IMR-90 (cell line): ENCODE results near the gene ANHX. TPM values are rescaled to one million over a fixed set of nuclear protein-coding genes. Genes with fewer than 3 reads are reported as not detected.

ENCODE experiments used
- ATAC-seq: fragments of 200-7000 bp; cut with Tn5 transposase; 2 replicates; pipeline ENCODE4 v1.9.1; 2020; ENCODE audit warnings: low read depth, mild to moderate bottlenecking, moderate library complexity
- BruUV-seq: library from RNA; stranded (reverse); fragments of 400-500 nt; replicated peaks from 2 replicates; lab custom pipeline; 2021; lab: Mats Ljungman, UMichigan
- CTCF ChIA-PET: fragments of 300-600 bp; formaldehyde crosslinking; extraction: SDS; loops from one replicate; lab custom pipeline; 2021; ENCODE audit warnings: antibody characterized with exemption; lab: Yijun Ruan, JAX
- POLR2A ChIA-PET: fragments of 300-600 bp; sonication (Branson Sonifier 250); formaldehyde crosslinking; loops from one replicate; lab custom pipeline; 2022; ENCODE audit warnings: antibody characterized with exemption; ENCODE audit not compliant: unreplicated experiment; lab: Charles Lee
- DNase-seq: peaks from one replicate; pipeline ENCODE4 v3.0.0; 2013
- H2AFZ ChIP-seq: replicated peaks from 2 replicates; pipeline ENCODE3; 2013; ENCODE audit warnings: low read length, mild to moderate bottlenecking; ENCODE audit not compliant: poor library complexity
- H2AK5ac ChIP-seq: 2 replicates; pipeline ENCODE4 v1.6.1; 2013; ENCODE audit warnings: low read depth, low read length, inconsistent platforms
- H2AK9ac ChIP-seq: replicated peaks from 2 replicates; pipeline ENCODE3; 2013; ENCODE audit warnings: mild to moderate bottlenecking, low read depth, low read length, moderate library complexity; ENCODE audit not compliant: poor library complexity
- H2BK120ac ChIP-seq: 2 replicates; pipeline ENCODE4 v1.6.1; 2013; ENCODE audit warnings: low read depth, low read length, inconsistent platforms
- H2BK15ac ChIP-seq: 3 replicates; pipeline ENCODE4 v1.6.1; 2013; ENCODE audit warnings: low read depth, low read length, inconsistent platforms
- H2BK20ac ChIP-seq: 2 replicates; pipeline ENCODE4 v1.6.1; 2013; ENCODE audit warnings: low read depth, mild to moderate bottlenecking, inconsistent platforms, low read length, moderate library complexity
- H2BK5ac ChIP-seq: 2 replicates; pipeline ENCODE4 v1.6.1; 2013; ENCODE audit warnings: mild to moderate bottlenecking, low read depth, low read length, inconsistent platforms; ENCODE audit not compliant: poor library complexity, severe bottlenecking
- H3K14ac ChIP-seq: replicated peaks from 2 replicates; pipeline ENCODE4 v1.6.1; 2013; ENCODE audit warnings: low read depth, low read length, inconsistent platforms
- H3K18ac ChIP-seq: 2 replicates; pipeline ENCODE4 v1.6.1; 2013; ENCODE audit warnings: low read depth, low read length, control low read depth
- H3K23ac ChIP-seq: 2 replicates; pipeline ENCODE4 v1.6.1; 2013; ENCODE audit warnings: low read depth, low read length, inconsistent platforms
- H3K27ac ChIP-seq: 2 replicates; pipeline ENCODE4 v1.5.1; 2013; ENCODE audit warnings: mild to moderate bottlenecking, control low read depth, low read length; ENCODE audit not compliant: insufficient read depth
- H3K27me3 ChIP-seq: 2 replicates; pipeline ENCODE4 v1.6.1; 2013; ENCODE audit warnings: low read length; ENCODE audit not compliant: control insufficient read depth, insufficient read depth
- H3K36me3 ChIP-seq: 2 replicates; pipeline ENCODE4 v1.6.1; 2013; ENCODE audit warnings: low read length, mixed read lengths; ENCODE audit not compliant: control insufficient read depth, insufficient read depth
- H3K4ac ChIP-seq: 2 replicates; pipeline ENCODE4 v1.6.1; 2013; ENCODE audit warnings: low read depth, low read length, inconsistent platforms
- H3K4me1 ChIP-seq: 2 replicates; pipeline ENCODE4 v1.6.1; 2013; ENCODE audit warnings: low read length, mixed read lengths; ENCODE audit not compliant: control insufficient read depth, insufficient read depth
- H3K4me2 ChIP-seq: 2 replicates; pipeline ENCODE4 v1.6.1; 2013; ENCODE audit warnings: low read depth, mild to moderate bottlenecking, control low read depth, low read length, moderate library complexity
- H3K4me3 ChIP-seq: 2 replicates; pipeline ENCODE4 v1.5.1; 2013; ENCODE audit warnings: low read depth, mild to moderate bottlenecking, control low read depth, low read length, moderate library complexity; ENCODE audit not compliant: insufficient read depth
- H3K56ac ChIP-seq: 2 replicates; pipeline ENCODE4 v1.6.1; 2013; ENCODE audit warnings: low read length, inconsistent platforms; ENCODE audit not compliant: insufficient read depth; ENCODE audit errors: extremely low read depth
- H3K79me1 ChIP-seq, 2 experiments: 2 replicates each; pipeline ENCODE4 v1.6.1; 2013; ENCODE audit warnings: low read length in 2 of 2, inconsistent platforms in 1 of 2, low read depth in 1 of 2
- H3K9ac ChIP-seq: 2 replicates; pipeline ENCODE4 v1.6.1; 2013; ENCODE audit warnings: low read depth, low read length, control low read depth
- H3K9me1 ChIP-seq: 2 replicates; pipeline ENCODE4 v1.6.1; 2013; ENCODE audit warnings: low read length, inconsistent platforms; ENCODE audit not compliant: insufficient read depth
- H3K9me3 ChIP-seq: 2 replicates; pipeline ENCODE4 v1.6.1; 2013; ENCODE audit warnings: low read length; ENCODE audit not compliant: control insufficient read depth, insufficient read depth
- H4K20me1 ChIP-seq: 2 replicates; pipeline ENCODE4 v1.6.1; 2013; ENCODE audit warnings: low read length, inconsistent platforms; ENCODE audit not compliant: insufficient read depth
- H4K5ac ChIP-seq: 2 replicates; pipeline ENCODE4 v1.6.1; 2013; ENCODE audit warnings: mild to moderate bottlenecking, low read depth, low read length, control low read depth
- H4K8ac ChIP-seq, 2 experiments: 2 replicates each; pipeline ENCODE4 v1.6.1; 2013; ENCODE audit warnings: low read depth in 2 of 2, low read length in 2 of 2, control low read depth in 1 of 2, inconsistent platforms in 1 of 2
- H4K91ac ChIP-seq: 2 replicates; pipeline ENCODE4 v1.6.1; 2013; ENCODE audit warnings: low read depth, low read length, inconsistent platforms; ENCODE audit not compliant: insufficient read depth
- BHLHE40 ChIP-seq: fragments of 150-350 bp; IDR thresholded peaks from 2 replicates; pipeline ENCODE4 v1.6.1; 2016; ENCODE audit warnings: mild to moderate bottlenecking, low read depth, low read length
- CEBPB ChIP-seq: IDR thresholded peaks from 2 replicates; pipeline ENCODE4 v1.6.1; 2012; ENCODE audit warnings: low read depth, low read length, improper control_type of control experiment
- CHD1 ChIP-seq: IDR thresholded peaks from 2 replicates; pipeline ENCODE4 v1.6.1; 2012; ENCODE audit warnings: low read depth, low read length, improper control_type of control experiment
- CTCF ChIP-seq: conservative IDR thresholded peaks from 2 replicates; pipeline ENCODE4 v1.5.1; 2012; ENCODE audit warnings: mild to moderate bottlenecking, low read depth, low read length, improper control_type of control experiment
- FOS ChIP-seq: fragments of 150-350 bp; IDR thresholded peaks from 2 replicates; pipeline ENCODE4 v1.6.1; 2016; ENCODE audit warnings: low read depth, low read length
- MAFK ChIP-seq: IDR thresholded peaks from 2 replicates; pipeline ENCODE4 v1.6.1; 2012; ENCODE audit warnings: low read depth, low read length, improper control_type of control experiment
- MAZ ChIP-seq: IDR thresholded peaks from 2 replicates; pipeline ENCODE4 v1.6.1; 2012; ENCODE audit warnings: low read depth, mild to moderate bottlenecking, low read length, improper control_type of control experiment, moderate library complexity, borderline replicate concordance
- NFE2L2 ChIP-seq: fragments of 150-350 bp; IDR thresholded peaks from 2 replicates; pipeline ENCODE4 v1.6.1; 2016; ENCODE audit warnings: low read depth, mild to moderate bottlenecking, low read length
- POLR2A ChIP-seq: IDR thresholded peaks from 2 replicates; pipeline ENCODE4 v1.6.1; 2012; ENCODE audit warnings: mild to moderate bottlenecking, low read depth, low read length
- RAD21 ChIP-seq: IDR thresholded peaks from 2 replicates; pipeline ENCODE4 v1.6.1; 2012; ENCODE audit warnings: low read length, improper control_type of control experiment
- RCOR1 ChIP-seq: IDR thresholded peaks from 2 replicates; pipeline ENCODE4 v1.6.1; 2012; ENCODE audit warnings: mild to moderate bottlenecking, low read length, improper control_type of control experiment; ENCODE audit not compliant: insufficient replicate concordance
- RFX5 ChIP-seq: IDR thresholded peaks from 2 replicates; pipeline ENCODE4 v1.8.0; 2012; ENCODE audit warnings: low read depth, mild to moderate bottlenecking, low read length, moderate library complexity
- SMC3 ChIP-seq: fragments of 150-350 bp; IDR thresholded peaks from 2 replicates; pipeline ENCODE4 v1.6.1; 2016; ENCODE audit warnings: low read depth, mild to moderate bottlenecking, antibody characterized with exemption, low read length, moderate library complexity
- WGBS, 2 experiments: methylation state at CpG; one replicate each; pipeline versions ENCODE4 v1.1.5 to v1.1.7; 2013; ENCODE audit warnings: missing lambda C conversion rate in 2 of 2; ENCODE audit not compliant: insufficient read length in 1 of 2; ENCODE audit errors: extremely low coverage in 2 of 2; 5-methylcytosine and 5-hydroxymethylcytosine counted together
- dilution Hi-C: fragments of 300-500 bp; cut with HindIII; formaldehyde crosslinking; loops from one replicate; pipeline ENCODE4 v1.14.3; 2018; ENCODE audit warnings: low sequenced_read_pairs; ENCODE audit not compliant: unreplicated experiment
- in situ Hi-C: fragments of 300-500 bp; cut with MboI; formaldehyde crosslinking; loops from 3 replicates; pipeline ENCODE4 v1.14.3; 2019; ENCODE audit warnings: low sequenced_read_pairs, inconsistent platforms, mixed read lengths
- intact Hi-C: fragments of 100-400 bp; cut with micrococcal nuclease; formaldehyde crosslinking; loops from 2 replicates; pipeline ENCODE4 v1.10.0; 2022
- polyA plus RNA-seq, 3 experiments: library from polyadenylated mRNA; depleted of rRNA; stranded (reverse); fragments of >200 nt; gene quantifications; 2 replicates each; pipeline ENCODE4 v1.2.3, GENCODE V29; 2012; ENCODE audit warnings: low replicate concordance in 1 of 3
- total RNA-seq: library from RNA; depleted of rRNA; stranded (reverse); fragments of >200 nt; gene quantifications from 2 replicates; pipeline ENCODE4 v1.2.3, GENCODE V29; 2012
- TF ChIP-seq, protein P1 (sequence below): fragments of 150-350 bp; IDR thresholded peaks from 2 replicates; pipeline ENCODE4 v1.6.1; 2016; ENCODE audit warnings: low read depth, mild to moderate bottlenecking, low read length, moderate library complexity, borderline replicate concordance
- TF ChIP-seq, protein P2 (sequence below): fragments of 150-350 bp; IDR thresholded peaks from 2 replicates; pipeline ENCODE4 v1.6.1; 2017; ENCODE audit warnings: mild to moderate bottlenecking, antibody characterized with exemption, low read length, low read depth

Gene ANHX
- total and polyA plus RNA-seq, 2 of the 4 experiments (the other 2 are of a cell fraction) = not detected

- POLR2A ChIA-PET = no interaction called here
- no peak overlapping the region for H3K4me2 ChIP-seq
- no peaks in the 10 kb centered on the region for H3K36me3 ChIP-seq
- no peak overlapping the region for H2BK20ac ChIP-seq
- H3K14ac ChIP-seq = no peak overlapping the region
- ATAC-seq = no peak
- CTCF ChIA-PET = no interaction called here
- H3K56ac ChIP-seq = no peak overlapping the region
- H3K79me1 ChIP-seq = no peaks in the 10 kb centered on the region
- TF ChIP-seq, protein P1, sequence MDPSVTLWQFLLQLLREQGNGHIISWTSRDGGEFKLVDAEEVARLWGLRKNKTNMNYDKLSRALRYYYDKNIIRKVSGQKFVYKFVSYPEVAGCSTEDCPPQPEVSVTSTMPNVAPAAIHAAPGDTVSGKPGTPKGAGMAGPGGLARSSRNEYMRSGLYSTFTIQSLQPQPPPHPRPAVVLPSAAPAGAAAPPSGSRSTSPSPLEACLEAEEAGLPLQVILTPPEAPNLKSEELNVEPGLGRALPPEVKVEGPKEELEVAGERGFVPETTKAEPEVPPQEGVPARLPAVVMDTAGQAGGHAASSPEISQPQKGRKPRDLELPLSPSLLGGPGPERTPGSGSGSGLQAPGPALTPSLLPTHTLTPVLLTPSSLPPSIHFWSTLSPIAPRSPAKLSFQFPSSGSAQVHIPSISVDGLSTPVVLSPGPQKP = no peak
- TF ChIP-seq CTCF (no peak), CEBPB (no peak), FOS (no peak), RFX5 (no peak), POLR2A (no peak), RCOR1 (no peak), MAZ (no peak), RAD21 (no peak), SMC3 (no peak), CHD1 (no peak), MAFK (no peak), BHLHE40 (no peak), NFE2L2 (no peak)
- TF ChIP-seq, protein P2, sequence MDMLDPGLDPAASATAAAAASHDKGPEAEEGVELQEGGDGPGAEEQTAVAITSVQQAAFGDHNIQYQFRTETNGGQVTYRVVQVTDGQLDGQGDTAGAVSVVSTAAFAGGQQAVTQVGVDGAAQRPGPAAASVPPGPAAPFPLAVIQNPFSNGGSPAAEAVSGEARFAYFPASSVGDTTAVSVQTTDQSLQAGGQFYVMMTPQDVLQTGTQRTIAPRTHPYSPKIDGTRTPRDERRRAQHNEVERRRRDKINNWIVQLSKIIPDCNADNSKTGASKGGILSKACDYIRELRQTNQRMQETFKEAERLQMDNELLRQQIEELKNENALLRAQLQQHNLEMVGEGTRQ = no peak
- no peak overlapping the region for H2BK15ac ChIP-seq
- no peak overlapping the region for H3K18ac ChIP-seq
- H2AK9ac ChIP-seq = no peak overlapping the region
- dilution Hi-C loops = no loop called here
- H2BK120ac ChIP-seq = no peak overlapping the region
- no peak overlapping the region for H4K8ac ChIP-seq
- BruUV-seq = no TSS peak
- peaks cover 5% of the 10 kb centered on the region; the same call in 1 of the 2 replicates for H3K9me3 ChIP-seq
- H4K91ac ChIP-seq = no peak overlapping the region
- no peak overlapping the region for H2BK5ac ChIP-seq
- H3K27me3 ChIP-seq = no peaks in the 10 kb centered on the region
- H3K4ac ChIP-seq = no peak overlapping the region
- no peak for DNase-seq
- no peak overlapping the region for H2AFZ ChIP-seq
- intact Hi-C loops = no loop called here
- in situ Hi-C loops = no loop called here
- H3K4me3 ChIP-seq = no peak overlapping the region
- no peaks in the 10 kb centered on the region for H3K9me1 ChIP-seq
- H3K27ac ChIP-seq = no peak overlapping the region
- WGBS, 2 experiments = no CpG with 5 or more reads among the region's 1 CpG
- no peaks in the 10 kb centered on the region for H3K4me1 ChIP-seq
- no peak overlapping the region for H3K9ac ChIP-seq
- H4K20me1 ChIP-seq = no peaks in the 10 kb centered on the region
- H4K5ac ChIP-seq = no peak overlapping the region
- no peak overlapping the region for H3K23ac ChIP-seq
- H2AK5ac ChIP-seq = no peak overlapping the region
Measured at GRCh38 chr12:133256321-133256720, 20.6 kb upstream of the ANHX start.
